Stimulated activated memory B cell treated with anti-CD40 and anti-IgM and Interleukin-4, amounts not matched to agents 10 μg/mL and 1 μg/mL and 100 μg/mL, for 72 hours (primary cell): ENCODE measurements around the gene TXNL4A.
"Not testable (repeated sequence)": the region's sequence is repeated elsewhere in the genome, so short reads cannot be mapped to it uniquely, and the experiment has no call there.

Experiments
- ATAC-seq: fragments of 150-1000 bp; cut with Tn5 transposase; 2 replicates; pipeline ENCODE4 v1.10.0; 2021
- H3K27ac Mint-ChIP-seq: one replicate; pipeline ENCODE4 v1.8.0; 2022; ENCODE audit warnings: mild to moderate bottlenecking, mixed read lengths
- H3K27me3 Mint-ChIP-seq: one replicate; pipeline ENCODE4 v1.8.0; 2022; ENCODE audit warnings: mixed read lengths
- H3K36me3 Mint-ChIP-seq: one replicate; pipeline ENCODE4 v1.8.0; 2022; ENCODE audit warnings: mixed read lengths
- H3K4me1 Mint-ChIP-seq: one replicate; pipeline ENCODE4 v1.8.0; 2022; ENCODE audit warnings: mixed read lengths
- H3K4me3 Mint-ChIP-seq: one replicate; pipeline ENCODE4 v1.8.0; 2022; ENCODE audit warnings: mild to moderate bottlenecking, moderate library complexity, mixed read lengths
- H3K9me3 Mint-ChIP-seq: one replicate; pipeline ENCODE4 v1.8.0; 2022; ENCODE audit warnings: mixed read lengths

Gene TXNL4A

DNA sequence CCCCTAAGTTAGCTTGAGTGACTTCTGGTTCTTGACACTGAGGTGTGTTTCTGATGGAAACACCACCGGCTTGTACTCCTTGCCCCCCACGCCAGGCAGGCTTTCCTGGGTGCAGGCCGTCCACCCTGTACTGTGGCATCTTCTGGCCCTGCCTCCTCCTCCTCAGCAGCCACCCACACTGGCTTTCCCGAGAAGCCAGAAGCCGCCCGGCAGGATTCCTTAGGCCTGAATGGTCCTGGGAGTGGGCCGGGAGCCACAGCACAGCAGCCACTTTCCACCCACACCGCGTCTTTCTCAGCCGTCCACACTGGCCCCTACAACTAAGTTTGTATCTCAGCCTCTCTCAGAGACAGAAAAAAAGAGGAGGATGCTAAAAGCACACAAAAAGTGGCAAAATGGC, 26.1 kb downstream of the TXNL4A start:
- peaks cover 47% of the 10 kb centered on the region for H3K4me1 Mint-ChIP-seq
- H3K36me3 Mint-ChIP-seq = peaks cover 5% of the 10 kb centered on the region
- H3K27ac Mint-ChIP-seq = peak overlapping the region; percentile 78
- no peak for ATAC-seq
- peaks cover 8% of the 10 kb centered on the region for H3K27me3 Mint-ChIP-seq
- H3K4me3 Mint-ChIP-seq = no peak overlapping the region
- H3K9me3 Mint-ChIP-seq = no peaks in the 10 kb centered on the region

- no peaks in the 10 kb centered on the region for H3K9me3 Mint-ChIP-seq
Measured at GRCh38 chr18:79961527-79962291, 26.7 kb downstream of the TXNL4A start.

DNA sequence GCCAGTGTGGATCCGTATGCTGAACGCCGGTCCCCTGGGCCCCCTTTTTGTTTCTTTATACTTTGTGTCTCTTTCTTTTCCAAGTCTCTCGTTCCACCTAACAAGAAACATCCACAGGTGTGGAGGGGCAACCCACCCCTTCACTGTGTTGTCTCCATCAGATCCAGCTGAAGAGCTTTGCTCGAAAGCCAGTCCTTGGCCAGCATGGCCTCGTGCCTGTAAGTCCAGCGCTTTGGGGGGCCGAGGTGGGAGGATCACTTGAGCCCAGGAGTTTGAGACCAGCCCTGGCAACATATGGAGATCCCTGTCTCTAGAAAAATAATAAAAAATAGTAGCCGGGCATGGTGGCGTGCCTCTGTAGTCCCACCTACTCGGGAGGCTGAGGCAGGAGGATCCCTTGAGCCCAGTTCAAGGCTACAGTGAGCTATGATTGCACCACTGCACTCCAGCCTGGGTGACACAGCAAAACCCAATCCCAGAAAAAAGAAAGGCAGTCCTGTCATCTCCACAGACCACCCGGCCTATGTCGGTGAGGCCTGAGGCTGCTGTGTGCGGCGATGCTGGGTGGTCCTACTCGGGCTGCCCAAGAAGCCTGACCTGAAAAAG, 27.3 kb downstream of the TXNL4A start:
- H3K27ac Mint-ChIP-seq = peak overlapping the region; percentile 24
- H3K9me3 Mint-ChIP-seq = no peaks in the 10 kb centered on the region
- ATAC-seq = no peak
- H3K27me3 Mint-ChIP-seq = peaks cover 8% of the 10 kb centered on the region
- no peak overlapping the region for H3K4me3 Mint-ChIP-seq
- peaks cover 47% of the 10 kb centered on the region for H3K4me1 Mint-ChIP-seq
- peaks cover 5% of the 10 kb centered on the region for H3K36me3 Mint-ChIP-seq

More at GRCh38 chr18:79961527-79962291, 26.7 kb downstream of the TXNL4A start:
- H3K27me3 Mint-ChIP-seq = peaks cover 8% of the 10 kb centered on the region
- no peak overlapping the region for H3K4me3 Mint-ChIP-seq
- H3K36me3 Mint-ChIP-seq = peaks cover 5% of the 10 kb centered on the region
- peaks cover 47% of the 10 kb centered on the region for H3K4me1 Mint-ChIP-seq
- ATAC-seq = no peak
- peak overlapping the region; percentile 24 for H3K27ac Mint-ChIP-seq

DNA sequence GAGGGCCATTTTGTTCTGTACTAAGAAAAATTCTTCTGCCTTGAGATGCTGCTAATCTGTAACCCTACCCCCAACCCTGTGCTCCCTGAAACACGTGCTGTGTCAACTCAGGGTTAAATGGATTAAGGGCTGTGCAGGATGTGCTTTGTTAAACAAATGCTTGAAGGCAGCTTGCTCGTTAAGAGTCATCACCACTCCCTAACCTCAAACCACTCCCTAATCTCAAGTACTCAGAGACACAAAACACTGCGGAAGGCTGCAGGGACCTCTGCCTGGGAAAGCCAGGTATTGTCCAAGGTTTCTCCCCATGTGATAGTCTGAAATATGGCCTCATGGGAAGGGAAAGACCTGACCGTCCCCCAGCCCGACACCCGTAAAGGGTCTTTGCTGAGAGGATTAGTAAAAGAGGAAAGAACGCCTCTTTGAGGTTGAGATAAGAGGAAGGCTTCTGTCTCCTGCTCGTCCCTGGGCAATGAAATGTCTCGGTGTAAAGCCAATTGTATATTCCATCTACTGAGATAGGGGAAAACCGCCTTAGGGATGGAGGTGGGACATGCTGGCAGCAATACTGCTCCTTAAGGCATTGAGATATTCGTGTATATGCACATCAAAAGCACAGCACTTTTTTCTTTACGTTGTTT, 28.1 kb downstream of the TXNL4A start:
- not testable (repeated sequence) for H3K9me3 Mint-ChIP-seq, ATAC-seq, H3K36me3 Mint-ChIP-seq, H3K27me3 Mint-ChIP-seq
- Mint-ChIP-seq H3K4me1 (peaks cover 41% of the 10 kb centered on the region), H3K27ac (peak overlapping the region; percentile 24), H3K4me3 (peak overlapping the region; percentile 44)

- Mint-ChIP-seq H3K27ac (no peak overlapping the region), H3K4me1 (peaks cover 44% of the 10 kb centered on the region), H3K4me3 (no peak overlapping the region), H3K36me3 (peaks cover 5% of the 10 kb centered on the region), H3K27me3 (peaks cover 8% of the 10 kb centered on the region), H3K9me3 (no peaks in the 10 kb centered on the region)
- no peak for ATAC-seq
Measured at GRCh38 chr18:79958981-79959380, 29.4 kb downstream of the TXNL4A start.

- Mint-ChIP-seq H3K27me3 (no peaks in the 10 kb centered on the region), H3K9me3 (no peaks in the 10 kb centered on the region), H3K27ac (peak overlapping the region; percentile 3), H3K4me1 (peaks cover 25% of the 10 kb centered on the region), H3K36me3 (no peaks in the 10 kb centered on the region), H3K4me3 (no peak overlapping the region)
- ATAC-seq = no peak
Measured at GRCh38 chr18:79956276-79956675, 32.1 kb downstream of the TXNL4A start.

GRCh38 chr18:79955302-79956075, 32.9 kb downstream of the TXNL4A start:
- H3K4me3 Mint-ChIP-seq = no peak overlapping the region
- H3K27me3 Mint-ChIP-seq = no peaks in the 10 kb centered on the region
- ATAC-seq = no peak
- peak overlapping the region; percentile 3 for H3K27ac Mint-ChIP-seq
- H3K36me3 Mint-ChIP-seq = no peaks in the 10 kb centered on the region
- H3K4me1 Mint-ChIP-seq = peaks cover 20% of the 10 kb centered on the region
- no peaks in the 10 kb centered on the region for H3K9me3 Mint-ChIP-seq

DNA sequence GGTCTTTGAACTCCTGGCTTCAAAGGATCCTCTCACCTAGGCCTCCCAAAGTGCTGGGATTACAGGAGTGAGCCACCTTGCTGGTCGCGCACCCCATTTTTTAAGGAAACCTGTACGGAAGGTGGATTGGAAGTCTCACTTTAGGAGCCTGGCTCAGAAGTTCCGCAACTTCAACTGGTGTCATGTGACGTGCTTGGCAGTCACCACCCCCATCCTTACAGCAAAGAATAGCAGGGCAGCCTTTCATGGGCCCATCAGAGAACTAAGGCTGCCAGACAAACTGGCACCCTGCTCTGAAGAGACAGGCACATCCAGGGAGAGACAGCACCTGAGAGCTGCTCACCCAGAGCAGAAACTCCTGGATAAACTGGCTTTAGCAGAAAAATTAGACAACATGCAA, 33.6 kb downstream of the TXNL4A start:
- no peak for ATAC-seq
- H3K27me3 Mint-ChIP-seq = no peaks in the 10 kb centered on the region
- no peaks in the 10 kb centered on the region for H3K36me3 Mint-ChIP-seq
- H3K9me3 Mint-ChIP-seq = no peaks in the 10 kb centered on the region
- H3K27ac Mint-ChIP-seq = no peak overlapping the region
- no peak overlapping the region for H3K4me3 Mint-ChIP-seq
- H3K4me1 Mint-ChIP-seq = peaks cover 22% of the 10 kb centered on the region

DNA sequence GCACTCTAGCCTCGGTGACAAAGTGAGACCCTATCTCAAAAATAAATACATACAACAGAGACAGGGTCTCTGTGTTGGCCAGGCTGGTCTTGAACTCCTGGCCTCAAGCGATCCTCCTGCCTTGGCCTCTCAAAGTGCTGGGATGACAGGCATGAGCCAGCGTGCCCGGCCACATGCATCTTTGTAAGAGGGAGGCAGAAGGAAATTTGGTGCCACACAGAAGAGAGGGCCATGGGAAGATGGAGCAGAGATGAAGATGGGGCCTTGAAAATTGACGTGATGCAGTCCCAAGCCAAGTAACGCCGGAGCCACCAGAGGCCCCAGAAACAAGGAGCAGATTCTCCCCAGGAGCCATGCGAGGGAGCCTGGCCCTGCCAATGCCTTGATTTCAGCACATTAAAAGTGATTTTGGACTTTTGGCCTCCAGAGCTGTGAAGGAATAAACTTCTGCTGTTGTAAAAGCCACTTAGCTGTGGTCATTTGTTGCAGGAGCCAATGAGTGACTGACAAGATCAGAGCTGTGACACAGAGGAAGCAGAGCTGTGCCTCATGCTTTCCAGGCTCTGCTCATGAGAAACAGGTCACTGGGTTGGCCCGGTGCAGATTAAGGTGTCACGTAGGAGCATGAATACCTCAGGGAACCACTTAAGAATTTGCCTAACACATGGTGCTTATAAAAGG, 34.3 kb downstream of the TXNL4A start:
- ATAC-seq = no peak

GRCh38 chr18:79952996-79953559, 35.3 kb downstream of the TXNL4A start:
- H3K36me3 Mint-ChIP-seq = peaks cover 10% of the 10 kb centered on the region
- no peaks in the 10 kb centered on the region for H3K9me3 Mint-ChIP-seq
- no peak for ATAC-seq
- H3K27me3 Mint-ChIP-seq = no peaks in the 10 kb centered on the region
- peaks cover 37% of the 10 kb centered on the region for H3K4me1 Mint-ChIP-seq
- no peak overlapping the region for H3K4me3 Mint-ChIP-seq
- no peak overlapping the region for H3K27ac Mint-ChIP-seq

More for the DNA sequence above, 34.3 kb downstream of the TXNL4A start:
- no peak overlapping the region for H3K4me3 Mint-ChIP-seq
- no peaks in the 10 kb centered on the region for H3K9me3 Mint-ChIP-seq
- H3K4me1 Mint-ChIP-seq = peaks cover 27% of the 10 kb centered on the region
- H3K27me3 Mint-ChIP-seq = no peaks in the 10 kb centered on the region
- H3K36me3 Mint-ChIP-seq = no peaks in the 10 kb centered on the region
- no peak overlapping the region for H3K27ac Mint-ChIP-seq

DNA sequence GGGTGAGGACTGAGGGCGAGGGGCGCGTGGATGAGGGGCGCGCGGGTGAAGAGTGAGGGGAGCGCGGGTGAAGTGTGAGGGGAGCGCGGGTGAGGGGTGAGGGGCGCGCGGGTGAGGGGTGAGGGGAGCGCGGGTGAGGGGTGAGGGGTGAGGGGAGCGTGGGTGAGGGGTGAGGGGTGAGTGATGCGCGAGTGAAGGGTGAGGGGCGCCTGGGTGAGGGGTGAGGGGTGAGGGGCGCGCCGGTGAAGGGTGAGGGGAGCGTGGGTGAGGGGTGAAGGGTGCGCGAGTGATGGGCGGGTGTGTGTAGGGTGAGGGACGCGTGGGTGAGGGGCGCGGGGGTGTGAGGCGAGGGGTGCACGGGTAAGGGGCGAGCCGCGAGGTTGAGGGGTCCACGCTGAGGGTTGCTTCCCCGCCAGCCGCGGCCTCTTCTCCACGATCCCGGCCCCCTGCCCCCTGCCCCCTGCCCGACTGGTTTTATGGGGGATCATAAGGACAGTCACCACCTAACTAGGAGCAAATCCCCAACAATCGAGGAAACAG, 35.8 kb downstream of the TXNL4A start:
- Mint-ChIP-seq H3K4me3 (peak overlapping the region; percentile 69), H3K4me1 (peaks cover 37% of the 10 kb centered on the region), H3K36me3 (peaks cover 11% of the 10 kb centered on the region), H3K27ac (peak overlapping the region; percentile 49), H3K27me3 (no peaks in the 10 kb centered on the region), H3K9me3 (no peaks in the 10 kb centered on the region)
- peak; percentile 44 for ATAC-seq

DNA sequence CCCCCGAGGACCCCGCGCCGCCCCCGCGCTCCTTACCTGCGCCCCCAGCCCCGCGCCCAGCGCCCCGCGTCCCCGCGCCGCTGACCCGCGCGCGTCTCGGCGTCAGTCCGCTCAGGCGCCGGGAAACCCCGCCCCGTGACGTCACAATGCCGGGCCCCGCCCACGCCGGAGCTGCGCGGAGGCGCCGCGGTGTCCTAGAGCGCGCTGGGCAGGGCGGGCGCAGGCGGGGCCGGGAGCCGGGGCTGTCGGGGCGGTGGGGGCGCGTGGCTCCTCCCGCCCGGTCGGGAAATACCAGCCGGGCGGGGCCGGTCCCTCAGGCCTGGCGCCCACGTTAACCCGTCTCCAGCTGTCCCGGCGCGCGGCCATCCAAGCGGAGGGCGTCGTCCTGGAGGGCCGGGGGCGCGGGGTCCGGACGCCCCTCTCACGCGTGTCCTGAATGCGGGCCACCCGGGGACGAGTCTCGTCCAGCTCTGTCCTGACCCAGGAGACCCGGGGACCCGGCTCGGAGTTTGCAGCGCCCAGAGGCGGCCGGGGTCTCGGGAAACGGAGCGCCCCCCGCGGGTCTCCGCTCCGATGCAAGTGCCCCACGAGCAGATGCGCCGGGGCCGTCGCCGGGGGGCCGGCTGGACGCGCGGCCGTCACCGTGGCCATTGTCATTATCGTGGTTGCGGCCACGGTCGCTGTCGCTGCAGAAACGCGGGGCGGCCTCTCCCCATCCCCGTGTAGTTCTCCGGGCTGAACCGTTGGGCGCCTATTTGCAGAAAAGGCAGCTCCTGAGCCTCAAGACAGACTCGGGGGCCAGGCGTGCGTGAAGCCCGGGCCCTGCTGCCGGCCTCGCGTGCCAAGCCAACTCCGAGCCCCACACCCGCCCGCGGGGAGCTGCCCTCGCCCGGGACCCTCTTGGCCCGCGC, 36.6 kb downstream of the TXNL4A start, which contains the start of gene SLC66A2:
Gene SLC66A2 (minus strand): TSS at position 109 of the 911 bp plus-strand sequence. CDS start 727 bp downstream, outside the sequence.
- H3K4me1 Mint-ChIP-seq = peaks cover 42% of the 10 kb centered on the region
- peak; percentile 87 for ATAC-seq
- peaks cover 11% of the 10 kb centered on the region for H3K36me3 Mint-ChIP-seq

More for the DNA sequence above, 36.6 kb downstream of the TXNL4A start, which contains the start of gene SLC66A2:
- peak within 1 kb of the TSS; percentile 82 for H3K4me3 Mint-ChIP-seq
- H3K9me3 Mint-ChIP-seq = no peaks in the 10 kb centered on the region
- H3K27ac Mint-ChIP-seq = peak within 1 kb of the TSS; percentile 75
- no peaks in the 10 kb centered on the region for H3K27me3 Mint-ChIP-seq
